HepG2 (cell line): ENCODE measurements around the gene FAM234A. TPM values are rescaled to one million over a fixed set of nuclear protein-coding genes. Genes with fewer than 3 reads are reported as not detected.

Experiments
- GRHL1 ChIP-seq: sonication (generic); formaldehyde crosslinking; conservative IDR thresholded peaks from 2 replicates; pipeline ENCODE4 v1.8.0; 2022; ENCODE audit warnings: missing genetic modification reagents
- PATZ1 ChIP-seq: sonication (generic); formaldehyde crosslinking; IDR thresholded peaks from 2 replicates; pipeline ENCODE4 v1.4.0; 2020; ENCODE audit warnings: missing genetic modification reagents
- PRDM10 ChIP-seq: sonication (generic); formaldehyde crosslinking; IDR thresholded peaks from 2 replicates; pipeline ENCODE4 v1.4.0; 2020; ENCODE audit warnings: low read depth, missing genetic modification reagents
- TOE1 ChIP-seq: sonication (generic); formaldehyde crosslinking; IDR thresholded peaks from 2 replicates; pipeline ENCODE4 v1.4.0; 2020; ENCODE audit warnings: mild to moderate bottlenecking, missing genetic modification reagents
- ZBTB42 ChIP-seq: sonication (generic); formaldehyde crosslinking; IDR thresholded peaks from 2 replicates; pipeline ENCODE4 v1.5.0; 2020; ENCODE audit warnings: mild to moderate bottlenecking, missing genetic modification reagents
- ZBTB8A ChIP-seq: sonication (generic); formaldehyde crosslinking; IDR thresholded peaks from 2 replicates; pipeline ENCODE4 v1.4.0; 2020; ENCODE audit warnings: mild to moderate bottlenecking, low read depth, missing genetic modification reagents, borderline replicate concordance
- ZNF142 ChIP-seq: sonication (generic); formaldehyde crosslinking; IDR thresholded peaks from 2 replicates; pipeline ENCODE4 v1.4.0; 2020; ENCODE audit warnings: missing genetic modification reagents
- ZNF260 ChIP-seq: sonication (generic); formaldehyde crosslinking; IDR thresholded peaks from 2 replicates; pipeline ENCODE4 v1.4.0; 2020; ENCODE audit warnings: missing genetic modification reagents, low read depth, mild to moderate bottlenecking, borderline replicate concordance
- ZNF382 ChIP-seq: sonication (generic); formaldehyde crosslinking; IDR thresholded peaks from 2 replicates; pipeline ENCODE4 v1.5.0; 2020; ENCODE audit warnings: missing genetic modification reagents, mild to moderate bottlenecking, borderline replicate concordance
- ZSCAN5A ChIP-seq: sonication (generic); formaldehyde crosslinking; IDR thresholded peaks from 2 replicates; pipeline ENCODE4 v1.8.0; 2022; ENCODE audit warnings: mild to moderate bottlenecking, missing genetic modification reagents, borderline replicate concordance
- polyA plus RNA-seq, 8 experiments: library from polyadenylated mRNA; depleted of rRNA in 3 of 8; stranded (reverse) in 7 of 8; unstranded in 1 of 8; fragments of >200 nt; fragmentation: Illumina TruSeq in 4 of 8; extraction: Trizol in 4 of 8; gene quantifications; 2 replicates each; pipeline versions ENCODE4 v1.2.1 to v1.2.3, GENCODE V29; 2011 to 2016; ENCODE audit warnings: low read depth in 4 of 8, missing spikeins in 1 of 8, mixed read lengths in 1 of 8; ENCODE audit not compliant: insufficient read depth in 1 of 8
- total RNA-seq, 5 experiments: library from RNA; depleted of rRNA; stranded (reverse); fragments of >200 nt; fragmentation: Illumina TruSeq; extraction: Trizol; gene quantifications; 2 replicates each; pipeline ENCODE4 v1.2.3, GENCODE V29; 2016; ENCODE audit warnings: low read depth in 1 of 5

Gene FAM234A
- total and polyA plus RNA-seq, 2 of the 13 experiments (the other 11 are each of a cell fraction or from before 2014, with no cell fraction given) = 29.2 to 34.4 TPM

DNA sequence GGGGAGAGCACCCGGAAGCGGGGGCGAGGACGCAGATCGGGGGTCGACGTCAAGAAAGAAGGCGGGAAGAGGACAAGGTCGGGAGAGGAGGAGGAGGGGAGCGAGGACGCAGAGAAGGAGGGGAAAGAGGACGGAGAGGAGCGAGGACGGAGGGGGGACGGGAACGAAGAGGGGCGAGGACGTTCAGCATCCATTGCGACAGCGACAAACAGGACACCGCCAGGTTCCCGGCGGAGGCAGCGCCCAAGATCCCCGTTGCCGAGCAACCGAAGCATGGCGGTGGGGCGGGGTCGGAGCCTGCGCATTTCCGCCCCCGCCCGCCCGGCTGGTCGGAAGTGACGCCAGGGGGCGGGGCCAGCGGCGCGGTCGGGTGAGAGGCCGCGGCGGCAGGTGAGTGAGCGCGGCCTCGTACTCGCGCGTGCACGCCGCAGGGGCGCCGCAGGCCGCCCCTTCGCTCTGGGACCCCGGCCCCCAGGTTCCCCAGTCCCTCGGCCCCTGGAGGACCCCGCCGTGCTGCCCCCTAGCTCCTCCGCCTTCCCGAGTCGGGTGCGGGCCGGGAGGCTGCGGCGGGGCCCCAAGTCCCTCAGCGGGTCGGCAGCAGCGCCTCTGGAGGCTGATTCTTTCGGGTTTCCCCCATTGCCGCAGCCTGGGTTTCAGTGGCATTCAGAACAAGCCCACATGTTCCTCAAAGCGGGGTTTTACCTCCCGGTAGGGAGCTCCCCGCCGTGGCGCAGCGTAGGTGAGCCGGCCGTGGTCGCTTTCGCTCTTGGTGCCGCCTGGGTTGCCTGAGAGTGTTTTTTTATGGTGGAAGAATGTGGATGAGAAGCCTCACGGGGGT, at the start of gene FAM234A (continued):
- TF ChIP-seq GRHL1 (CRISPR knock-in tag) = no peak
- peak; percentile 42; the same call in 1 of the 2 replicates for TF ChIP-seq ZNF142 (CRISPR knock-in tag)
- TF ChIP-seq ZNF382 (CRISPR knock-in tag) = no peak
- peak; percentile 38; the same call in 1 of the 2 replicates for TF ChIP-seq TOE1 (CRISPR knock-in tag)
- 0 out of 2 replicates have a peak, but pooled peaks have one; percentile 58 for TF ChIP-seq ZBTB42
- TF ChIP-seq PRDM10 (CRISPR knock-in tag) = no peak
- TF ChIP-seq ZSCAN5A = no peak
- TF ChIP-seq ZNF260 = no peak
- TF ChIP-seq ZBTB8A (CRISPR knock-in tag) = no peak
- TF ChIP-seq PATZ1 (CRISPR knock-in tag) = peak; percentile 78
